ENCODE measurements around the gene S100A10. TPM values are rescaled to one million over a fixed set of nuclear protein-coding genes. Genes with fewer than 3 reads are reported as not detected.

Gene S100A10
- total and polyA plus RNA-seq, 2 experiments from 2014 or later, result 35.9 to 634 TPM

GRCh38 chr1:151993084-151993733 is 450 bp downstream of the S100A10 start:
- Histone ChIP-seq H3K4me1 (ENCODE audit: insufficient read depth) (peaks cover 39% of the 10 kb centered on the region), H3K4me3 (peak overlapping the region; percentile 92), H2AFZ (peak overlapping the region; percentile 97), H3K27ac (ENCODE audit: low read depth) (peak overlapping the region; percentile 55), H3K36me3 (ENCODE audit: insufficient read depth) (no peaks in the 10 kb centered on the region), H3F3A (replicated peaks; ENCODE audit: low read depth) (peaks cover 3% of the 10 kb centered on the region; the same call in 1 of the 2 replicates), H4K20me1 (replicated peaks; ENCODE audit: insufficient read depth) (0 out of 2 replicates have a peak, but pooled peaks cover 4% of the 10 kb centered on the region), H3K4me2 (peak overlapping the region; percentile 95), H3K27me3 (ENCODE audit: insufficient read depth) (peaks cover 16% of the 10 kb centered on the region), H3K9me2 (ENCODE audit: insufficient read depth) (no peaks in the 10 kb centered on the region), H3K79me2 (replicated peaks; ENCODE audit: insufficient read depth) (peaks cover 39% of the 10 kb centered on the region)
- DNase-seq (ENCODE audit: low spot score), result peak; percentile 76
- H3K9me3 Mint-ChIP-seq, result no peaks in the 10 kb centered on the region
- no peaks in the 10 kb centered on the region for H3K36me3 Mint-ChIP-seq (ENCODE audit: low read depth)
- no peak overlapping the region for H3K27ac Mint-ChIP-seq
- ATAC-seq, result peak; percentile 45
- H3K4me3 Mint-ChIP-seq, result peak overlapping the region; percentile 88
- no peak for TF ChIP-seq ETS1 (IDR thresholded peaks at IDR 0.05)
- peak; percentile 12; the same call in 1 of the 2 replicates for TF ChIP-seq POLR2AphosphoS5 (IDR thresholded peaks at IDR 0.05; ENCODE audit: low read depth)
- H3K4me1 Mint-ChIP-seq, result peaks cover 35% of the 10 kb centered on the region
- H3K27me3 Mint-ChIP-seq (ENCODE audit: insufficient read depth, low read depth, poor library complexity), result peaks cover 24% of the 10 kb centered on the region

GRCh38 chr1:151992303-151993083 is 1.2 kb downstream of the S100A10 start:
- Histone ChIP-seq H4K20me1 (replicated peaks; ENCODE audit: insufficient read depth) (0 out of 2 replicates have a peak, but pooled peaks cover 4% of the 10 kb centered on the region), H3K4me3 (peak overlapping the region; percentile 92), H3K79me2 (replicated peaks; ENCODE audit: insufficient read depth) (peaks cover 46% of the 10 kb centered on the region), H3K27ac (ENCODE audit: low read depth) (peak overlapping the region; percentile 55; the same call in 1 of the 2 replicates), H2AFZ (peak overlapping the region; percentile 97), H3K4me2 (peak overlapping the region; percentile 95), H3K9me2 (ENCODE audit: insufficient read depth) (no peaks in the 10 kb centered on the region; the same call in 1 of the 2 replicates), H3K4me1 (ENCODE audit: insufficient read depth) (peaks cover 41% of the 10 kb centered on the region), H3F3A (replicated peaks; ENCODE audit: low read depth) (peaks cover 3% of the 10 kb centered on the region; the same call in 1 of the 2 replicates), H3K36me3 (ENCODE audit: insufficient read depth) (no peaks in the 10 kb centered on the region), H3K27me3 (ENCODE audit: insufficient read depth) (peaks cover 16% of the 10 kb centered on the region)
- no peaks in the 10 kb centered on the region for H3K36me3 Mint-ChIP-seq (ENCODE audit: low read depth)
- DNase-seq (ENCODE audit: low spot score) (peak; percentile 81), ATAC-seq (peak; percentile 46)
- peak overlapping the region; percentile 88 for H3K4me3 Mint-ChIP-seq
- H3K9me3 Mint-ChIP-seq, result no peaks in the 10 kb centered on the region
- TF ChIP-seq ZNF462 (CRISPR knock-in tag; IDR thresholded peaks at IDR 0.05), result no peak
- TF ChIP-seq POLR2AphosphoS5 (IDR thresholded peaks at IDR 0.05; ENCODE audit: low read depth), result peak; percentile 37
- peaks cover 35% of the 10 kb centered on the region for H3K4me1 Mint-ChIP-seq
- no peak overlapping the region for H3K27ac Mint-ChIP-seq
- peaks cover 24% of the 10 kb centered on the region for H3K27me3 Mint-ChIP-seq (ENCODE audit: insufficient read depth, low read depth, poor library complexity)
